Prostate gland (tissue), 2 donors: Measurements from ENCODE around the gene SERBP1. TPM values are rescaled to one million over a fixed set of nuclear protein-coding genes. Genes with fewer than 3 reads are reported as not detected.

ENCODE experiments used
- DNase-seq: peaks from one replicate; pipeline ENCODE4 v3.0.0-alpha.2; 2019; ENCODE audit warnings: low spot score
- H3K27ac ChIP-seq, 2 donors: fragments of 200-600 bp; sonication (generic); 2 replicates each; pipeline ENCODE4 v1.5.1; 2017 to 2019
- H3K27me3 ChIP-seq: fragments of 200-600 bp; sonication (generic); replicated peaks from 2 replicates; pipeline ENCODE4 v1.5.1; 2019; ENCODE audit not compliant: insufficient read depth
- H3K36me3 ChIP-seq, 2 donors: fragments of 200-600 bp; sonication (generic); 1 replicate in 1 of 2; 2 replicates in 1 of 2; pipeline versions ENCODE4 v1.5.1 to v1.8.1; 2017 to 2019
- H3K4me1 ChIP-seq: fragments of 200-600 bp; sonication (generic); replicated peaks from 2 replicates; pipeline ENCODE4 v1.5.1; 2019
- H3K4me3 ChIP-seq, 2 donors: fragments of 200-600 bp; sonication (generic); 2 replicates each; pipeline ENCODE4 v1.5.1; 2017 to 2019
- H3K9me3 ChIP-seq: fragments of 200-600 bp; sonication (generic); 2 replicates; pipeline ENCODE4 v1.5.1; 2017
- POLR2A ChIP-seq: fragments of 450-650 bp; IDR thresholded peaks from one replicate; pipeline ENCODE4 v1.6.1; 2016; ENCODE audit warnings: antibody characterized with exemption, mild to moderate bottlenecking
- POLR2AphosphoS5 ChIP-seq: sonication (generic); formaldehyde crosslinking; IDR thresholded peaks from one replicate; pipeline ENCODE4 v1.6.1; 2017; ENCODE audit warnings: antibody characterized with exemption
- WGBS: methylation state at CpG from one replicate; pipeline ENCODE4 v1.1.5; 2018; 5-methylcytosine and 5-hydroxymethylcytosine counted together
- intact Hi-C: fragments of 100-400 bp; cut with DNase I; formaldehyde crosslinking; loops from one replicate; pipeline ENCODE4 v1.14.2; 2022
- total RNA-seq, 2 donors: library from RNA; depleted of rRNA; stranded (reverse); fragments of >200 nt; gene quantifications; one replicate each; pipeline ENCODE4 v1.1.0, GENCODE V29; 2016
- TF ChIP-seq, protein P1 (sequence below), 4 experiments: fragments of 200-600 bp in 2 of 4; fragments of 450-650 bp in 2 of 4; sonication (generic) in 2 of 4; IDR thresholded peaks; 1 replicate in 3 of 4; 2 replicates in 1 of 4; pipeline ENCODE4 v1.5.1; 2016 to 2019; ENCODE audit warnings: antibody characterized with exemption in 4 of 4, mild to moderate bottlenecking in 2 of 4, moderate library complexity in 2 of 4

Gene SERBP1
- total RNA-seq, 2 donors from 2014 or later = 155 to 169 TPM

DNA sequence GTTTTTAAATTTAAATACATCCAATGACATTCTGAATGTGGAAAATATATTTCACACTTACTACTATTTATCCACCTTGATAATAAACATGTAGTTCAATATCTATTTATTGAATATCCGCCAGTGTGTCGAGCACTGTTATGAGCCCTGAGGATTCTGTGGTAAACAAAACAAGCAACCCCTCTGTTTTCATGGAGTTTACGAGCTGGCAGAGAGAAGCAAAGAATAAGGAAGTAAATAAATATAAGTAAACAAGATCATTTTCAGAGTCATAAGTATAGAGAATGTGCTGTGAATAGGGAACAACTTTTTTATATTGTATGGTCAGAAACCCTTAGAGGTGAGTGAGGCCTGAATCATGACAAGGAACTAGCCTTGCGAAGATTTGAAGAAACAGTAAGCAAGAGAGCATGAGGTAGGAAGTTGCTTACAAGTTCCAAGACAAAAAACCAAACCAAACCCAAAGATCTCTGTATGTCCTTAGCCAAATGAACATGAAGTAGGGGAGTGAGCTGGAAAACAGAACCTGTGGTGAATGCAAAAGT is 6.4 kb upstream of the SERBP1 start:
- intact Hi-C loops = loop anchor here (10.0 kb wide), 1 partner anchor 318 kb away; no protein-coding TSS in a partner anchor
- no peaks in the 10 kb centered on the region for H3K27me3 ChIP-seq

DNA sequence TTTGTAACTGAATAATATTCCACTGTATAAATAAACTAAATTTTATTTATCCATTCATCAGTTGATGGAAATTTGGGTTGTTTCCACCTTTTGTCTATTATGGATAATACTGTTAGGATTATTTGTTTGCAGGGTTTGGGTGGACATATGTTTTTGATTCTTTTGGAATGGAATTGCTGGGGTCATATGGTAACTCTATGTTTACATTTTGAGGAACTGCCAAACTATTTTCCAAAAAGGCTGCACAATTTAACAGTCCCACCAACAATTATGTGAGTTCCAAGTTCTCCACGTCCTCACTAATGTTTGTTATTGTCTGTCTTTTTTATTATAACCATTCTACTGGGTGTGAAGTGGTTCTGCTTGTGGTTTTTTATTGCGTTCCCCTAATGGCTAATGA is 4.3 kb upstream of the SERBP1 start:
- TF ChIP-seq POLR2A = no peak
- TF ChIP-seq, protein P1, sequence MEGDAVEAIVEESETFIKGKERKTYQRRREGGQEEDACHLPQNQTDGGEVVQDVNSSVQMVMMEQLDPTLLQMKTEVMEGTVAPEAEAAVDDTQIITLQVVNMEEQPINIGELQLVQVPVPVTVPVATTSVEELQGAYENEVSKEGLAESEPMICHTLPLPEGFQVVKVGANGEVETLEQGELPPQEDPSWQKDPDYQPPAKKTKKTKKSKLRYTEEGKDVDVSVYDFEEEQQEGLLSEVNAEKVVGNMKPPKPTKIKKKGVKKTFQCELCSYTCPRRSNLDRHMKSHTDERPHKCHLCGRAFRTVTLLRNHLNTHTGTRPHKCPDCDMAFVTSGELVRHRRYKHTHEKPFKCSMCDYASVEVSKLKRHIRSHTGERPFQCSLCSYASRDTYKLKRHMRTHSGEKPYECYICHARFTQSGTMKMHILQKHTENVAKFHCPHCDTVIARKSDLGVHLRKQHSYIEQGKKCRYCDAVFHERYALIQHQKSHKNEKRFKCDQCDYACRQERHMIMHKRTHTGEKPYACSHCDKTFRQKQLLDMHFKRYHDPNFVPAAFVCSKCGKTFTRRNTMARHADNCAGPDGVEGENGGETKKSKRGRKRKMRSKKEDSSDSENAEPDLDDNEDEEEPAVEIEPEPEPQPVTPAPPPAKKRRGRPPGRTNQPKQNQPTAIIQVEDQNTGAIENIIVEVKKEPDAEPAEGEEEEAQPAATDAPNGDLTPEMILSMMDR (IDR thresholded peaks at IDR 0.05) = no peak
- no peak for TF ChIP-seq POLR2AphosphoS5
- Histone ChIP-seq H3K36me3 (no peaks in the 10 kb centered on the region), H3K4me3 (no peak overlapping the region), H3K9me3 (no peaks in the 10 kb centered on the region), H3K4me1 (no peaks in the 10 kb centered on the region), H3K27me3 (no peaks in the 10 kb centered on the region), H3K27ac (no peak overlapping the region)
- intact Hi-C loops = loop anchor here (10.0 kb wide), 1 partner anchor 320 kb away; no protein-coding TSS in a partner anchor
- 18% methylated on average over 2 of the region's 2 CpGs for WGBS
- DNase-seq = no peak

More for the DNA sequence above, 6.4 kb upstream of the SERBP1 start:
- Histone ChIP-seq H3K36me3 (no peaks in the 10 kb centered on the region), H3K27ac (no peak overlapping the region), H3K4me3 (no peak overlapping the region), H3K9me3 (no peaks in the 10 kb centered on the region), H3K4me1 (no peaks in the 10 kb centered on the region)
- TF ChIP-seq, protein P1 (IDR thresholded peaks at IDR 0.05) = no peak
- no peak for TF ChIP-seq POLR2AphosphoS5
- no peak for TF ChIP-seq POLR2A
- 71% methylated on average over 4 of the region's 4 CpGs for WGBS
- no peak for DNase-seq

DNA sequence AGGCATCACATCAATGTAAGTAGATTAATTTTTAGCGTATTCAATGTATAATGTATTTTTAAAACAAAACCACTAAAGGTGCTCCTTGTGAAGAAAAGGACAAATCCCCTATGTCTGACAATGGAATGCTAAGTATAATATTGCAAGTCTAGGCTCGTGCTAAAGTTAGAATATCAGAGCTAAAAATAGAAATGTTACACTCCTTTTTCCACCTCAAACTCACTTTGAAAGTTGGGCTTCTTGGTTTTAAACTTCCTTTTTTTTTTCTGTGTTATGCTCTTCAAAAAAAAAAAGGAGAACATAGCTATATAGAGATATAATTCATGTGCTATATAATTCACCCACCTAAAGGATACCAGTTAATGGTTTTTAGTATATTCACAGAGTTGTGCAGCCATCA is 3.6 kb upstream of the SERBP1 start:
- intact Hi-C loops = loop anchor here (10.0 kb wide), 1 partner anchor 321 kb away; no protein-coding TSS in a partner anchor
- Histone ChIP-seq H3K4me1 (no peaks in the 10 kb centered on the region), H3K4me3 (no peak overlapping the region), H3K36me3 (no peaks in the 10 kb centered on the region), H3K9me3 (no peaks in the 10 kb centered on the region), H3K27me3 (no peaks in the 10 kb centered on the region), H3K27ac (no peak overlapping the region)
- no peak for DNase-seq
- TF ChIP-seq, protein P1 (IDR thresholded peaks at IDR 0.05) = no peak
- no peak for TF ChIP-seq POLR2AphosphoS5
- TF ChIP-seq POLR2A = no peak
- WGBS = 46% methylated on average over 2 of the region's 2 CpGs

DNA sequence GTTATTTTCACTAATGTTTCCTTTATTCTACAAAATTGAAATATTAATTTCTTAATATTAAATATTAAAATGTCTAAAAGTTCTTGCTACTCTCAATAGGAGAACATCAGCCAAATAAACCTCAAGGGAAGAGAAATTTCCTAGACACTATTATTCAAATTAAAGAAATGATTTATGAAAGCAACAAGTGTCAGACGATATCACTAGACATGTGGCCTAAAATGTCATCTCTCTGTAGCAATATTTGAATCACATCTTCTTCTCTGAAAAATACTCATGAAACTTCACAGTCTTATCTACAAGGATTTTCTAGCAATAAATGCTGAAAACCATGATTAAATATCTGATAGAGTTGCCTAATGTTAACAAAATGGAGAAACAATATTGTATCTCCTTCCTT is 2.5 kb upstream of the SERBP1 start:
- Histone ChIP-seq H3K36me3 (no peaks in the 10 kb centered on the region), H3K27ac (no peak overlapping the region), H3K27me3 (no peaks in the 10 kb centered on the region), H3K9me3 (no peaks in the 10 kb centered on the region), H3K4me1 (no peaks in the 10 kb centered on the region), H3K4me3 (no peak overlapping the region)
- no peak for DNase-seq
- WGBS = 87% methylated on average over 1 of the region's 1 CpG
- intact Hi-C loops = loop anchor here (10.0 kb wide), 1 partner anchor 322 kb away; no protein-coding TSS in a partner anchor
- TF ChIP-seq POLR2AphosphoS5 (no peak), POLR2A (no peak)
- TF ChIP-seq, protein P1 (IDR thresholded peaks at IDR 0.05) = no peak
